ENCODE measurements around the gene RHBDF2. TPM values are rescaled to one million over a fixed set of nuclear protein-coding genes. Genes with fewer than 3 reads are reported as not detected.

Gene RHBDF2
- polyA plus RNA-seq, 1 donor (not counting 4 experiments of a cell fraction or from before 2014, with no cell fraction given): 14.9 TPM

DNA sequence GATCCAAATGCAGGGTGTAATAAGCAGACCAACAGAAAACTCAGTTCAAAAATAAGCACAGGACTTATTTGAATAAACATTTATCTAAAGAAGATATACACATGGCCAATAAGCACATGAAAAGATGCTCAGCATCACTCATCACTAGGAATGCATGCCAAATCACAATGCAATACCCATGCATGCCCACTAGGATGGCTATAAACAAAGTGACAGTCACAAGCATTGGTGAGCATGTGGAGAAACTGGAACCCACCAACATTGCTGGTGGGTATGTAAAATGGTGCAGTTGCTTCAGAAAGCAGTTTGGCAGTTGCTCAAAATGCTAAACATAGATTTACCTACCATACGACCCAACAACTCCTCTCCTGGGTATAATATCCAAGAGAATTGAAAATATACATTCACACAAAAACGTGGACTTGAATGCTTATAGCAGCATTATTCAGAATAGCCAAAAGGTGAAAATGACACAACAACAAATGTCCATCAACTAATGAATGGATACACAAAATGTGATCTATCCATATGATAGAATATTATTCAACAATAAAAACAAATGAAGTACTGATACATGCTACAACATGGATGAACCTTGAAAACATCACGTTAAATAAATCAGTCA lies 68.4 kb downstream of the RHBDF2 start:
- Histone ChIP-seq H3K9ac (ENCODE audit: control insufficient read depth, extremely low read depth, insufficient read depth, low read length) (no peak overlapping the region), H3K9me1 (ENCODE audit: control insufficient read depth, extremely low read depth, insufficient read depth, low read length) (peaks cover 2% of the 10 kb centered on the region), H3K9me3 (ENCODE audit: control insufficient read depth, low read depth, low read length) (no peaks in the 10 kb centered on the region), H3K4me1 (ENCODE audit: control insufficient read depth, extremely low read depth, insufficient read depth, low read length) (peaks cover 10% of the 10 kb centered on the region), H2AFZ (ENCODE audit: control insufficient read depth, low read length) (no peak overlapping the region), H3K4me2 (ENCODE audit: control insufficient read depth, extremely low read depth, insufficient read depth, low read depth, low read length) (no peak overlapping the region), H3K27me3 (ENCODE audit: control insufficient read depth, extremely low read depth, insufficient read depth, low read length) (no peaks in the 10 kb centered on the region), H3K79me2 (ENCODE audit: control insufficient read depth, insufficient read depth, low read length) (peaks cover 53% of the 10 kb centered on the region), H3K4me3 (ENCODE audit: control insufficient read depth in 2 of 3, extremely low read depth in 1 of 3, insufficient read depth in 2 of 3, low read depth in 1 of 3, low read length in 3 of 3) (no peak overlapping the region), H3K36me3 (ENCODE audit: control insufficient read depth in 2 of 2, extremely low read depth in 1 of 2, insufficient read depth in 2 of 2, low read length in 2 of 2) (peaks cover 0 to 2% of the 10 kb centered on the region in 2 experiments), H4K20me1 (ENCODE audit: control insufficient read depth, extremely low read depth, insufficient read depth, low read length) (peaks cover 9% of the 10 kb centered on the region), H3K27ac (ENCODE audit: control insufficient read depth, insufficient read depth, low read length) (no peak overlapping the region)
- DNase-seq (ENCODE audit: low read depth, low spot score): no peak
- TF ChIP-seq CTCF (optimal IDR thresholded peaks at IDR 0.05 in 1 of 3, IDR thresholded peaks at IDR 0.05 in 1 of 3, conservative IDR thresholded peaks at IDR 0.05 in 1 of 3; ENCODE audit: extremely low read depth in 1 of 3, insufficient read depth in 2 of 3, low read length in 3 of 3) (peak; percentile 44 to 68 (median 53)), EZH2 (IDR thresholded peaks at IDR 0.05; ENCODE audit: low read length) (no peak)
- FAIRE-seq: no peak
- dilution Hi-C loops (cut with MboI; ENCODE audit: extremely low pct_ligation_motif_present, low sequenced_read_pairs): no loop called here

GRCh38 chr17:76432004-76432403 lies 69.2 kb downstream of the RHBDF2 start:
- Histone ChIP-seq H3K36me3 (ENCODE audit: control insufficient read depth in 2 of 2, extremely low read depth in 1 of 2, insufficient read depth in 2 of 2, low read length in 2 of 2) (peaks cover 0 to 2% of the 10 kb centered on the region in 2 experiments), H3K4me3 (ENCODE audit: control insufficient read depth in 2 of 3, extremely low read depth in 1 of 3, insufficient read depth in 2 of 3, low read depth in 1 of 3, low read length in 3 of 3) (no peak overlapping the region), H3K27me3 (ENCODE audit: control insufficient read depth, extremely low read depth, insufficient read depth, low read length) (no peaks in the 10 kb centered on the region), H4K20me1 (ENCODE audit: control insufficient read depth, extremely low read depth, insufficient read depth, low read length) (peaks cover 9% of the 10 kb centered on the region), H3K4me2 (ENCODE audit: control insufficient read depth, extremely low read depth, insufficient read depth, low read depth, low read length) (no peak overlapping the region), H3K4me1 (ENCODE audit: control insufficient read depth, extremely low read depth, insufficient read depth, low read length) (peaks cover 10% of the 10 kb centered on the region), H2AFZ (ENCODE audit: control insufficient read depth, low read length) (no peak overlapping the region), H3K9me3 (ENCODE audit: control insufficient read depth, low read depth, low read length) (no peaks in the 10 kb centered on the region), H3K9ac (ENCODE audit: control insufficient read depth, extremely low read depth, insufficient read depth, low read length) (no peak overlapping the region), H3K27ac (ENCODE audit: control insufficient read depth, insufficient read depth, low read length) (no peak overlapping the region), H3K79me2 (ENCODE audit: control insufficient read depth, insufficient read depth, low read length) (peaks cover 48% of the 10 kb centered on the region), H3K9me1 (ENCODE audit: control insufficient read depth, extremely low read depth, insufficient read depth, low read length) (peaks cover 2% of the 10 kb centered on the region)
- dilution Hi-C loops (cut with MboI; ENCODE audit: extremely low pct_ligation_motif_present, low sequenced_read_pairs): no loop called here
- DNase-seq (ENCODE audit: low read depth, low spot score): no peak
- no peak for FAIRE-seq
- TF ChIP-seq CTCF (optimal IDR thresholded peaks at IDR 0.05 in 1 of 3, IDR thresholded peaks at IDR 0.05 in 1 of 3, conservative IDR thresholded peaks at IDR 0.05 in 1 of 3; ENCODE audit: extremely low read depth in 1 of 3, insufficient read depth in 2 of 3, low read length in 3 of 3) (no peak), EZH2 (IDR thresholded peaks at IDR 0.05; ENCODE audit: low read length) (no peak)

All from keratinocyte (primary cell).